ENCODE results near the gene APOBEC3G. TPM values are rescaled to one million over a fixed set of nuclear protein-coding genes. Genes with fewer than 3 reads are reported as not detected.

The APOBEC3G gene
- polyA plus RNA-seq, 1 donor (not counting 4 experiments of a cell fraction or from before 2014, with no cell fraction given), result 7.8 TPM

DNA sequence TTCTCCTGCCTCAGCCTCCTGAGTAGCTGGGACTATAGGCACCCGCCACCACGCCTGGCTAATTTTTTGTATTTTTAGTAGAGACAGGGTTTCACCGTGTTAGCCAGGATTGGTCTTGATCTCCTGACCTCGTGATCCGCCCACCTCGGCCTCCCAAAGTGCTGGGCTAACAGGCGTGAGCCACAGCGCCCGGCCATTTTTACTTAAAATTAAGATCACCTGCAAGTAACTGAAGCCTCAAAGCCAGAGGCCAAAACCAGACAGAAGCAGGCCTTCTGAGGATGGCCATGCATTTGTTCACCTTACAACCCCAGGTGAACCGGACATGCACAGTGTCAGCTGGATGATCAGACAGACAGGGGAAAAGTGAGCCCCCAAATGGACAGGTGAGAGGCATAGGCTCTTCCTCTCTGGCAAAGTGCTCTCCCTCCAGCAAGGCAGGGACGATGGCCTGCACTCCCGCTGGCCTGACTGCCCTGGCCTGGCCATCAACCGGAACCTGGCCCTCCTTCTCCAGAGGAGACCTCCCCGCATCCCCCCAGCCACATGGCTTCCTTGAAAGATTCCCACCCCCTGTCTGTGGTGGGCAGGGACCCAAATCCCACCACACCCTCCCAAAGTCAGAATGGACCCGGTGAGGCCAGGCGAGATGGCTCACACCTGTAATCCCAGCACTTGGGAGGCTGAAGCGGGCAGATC lies 45.8 kb downstream of the APOBEC3G start:
- Histone ChIP-seq H3K9me3 (ENCODE audit: control insufficient read depth, low read depth, low read length) (no peaks in the 10 kb centered on the region), H3K4me1 (ENCODE audit: control insufficient read depth, extremely low read depth, insufficient read depth, low read length) (peaks cover 2% of the 10 kb centered on the region), H3K36me3 (ENCODE audit: control insufficient read depth in 2 of 2, extremely low read depth in 1 of 2, insufficient read depth in 2 of 2, low read length in 2 of 2) (no peaks in the 10 kb centered on the region), H4K20me1 (ENCODE audit: control insufficient read depth, extremely low read depth, insufficient read depth, low read length) (no peaks in the 10 kb centered on the region), H3K27me3 (ENCODE audit: control insufficient read depth, extremely low read depth, insufficient read depth, low read length) (no peaks in the 10 kb centered on the region), H3K4me3 (ENCODE audit: control insufficient read depth in 2 of 3, extremely low read depth in 1 of 3, insufficient read depth in 2 of 3, low read depth in 1 of 3, low read length in 3 of 3) (no peak overlapping the region), H3K9me1 (ENCODE audit: control insufficient read depth, extremely low read depth, insufficient read depth, low read length) (no peaks in the 10 kb centered on the region), H2AFZ (ENCODE audit: control insufficient read depth, low read length) (no peak overlapping the region), H3K27ac (ENCODE audit: control insufficient read depth, insufficient read depth, low read length) (no peak overlapping the region), H3K4me2 (ENCODE audit: control insufficient read depth, extremely low read depth, insufficient read depth, low read depth, low read length) (no peak overlapping the region), H3K79me2 (ENCODE audit: control insufficient read depth, insufficient read depth, low read length) (no peaks in the 10 kb centered on the region), H3K9ac (ENCODE audit: control insufficient read depth, extremely low read depth, insufficient read depth, low read length) (no peak overlapping the region)
- DNase-seq (ENCODE audit: low read depth, low spot score) (no peak), FAIRE-seq (no peak)
- dilution Hi-C loops (cut with MboI; ENCODE audit: extremely low pct_ligation_motif_present, low sequenced_read_pairs), result no loop called here
- TF ChIP-seq CTCF (optimal IDR thresholded peaks at IDR 0.05 in 1 of 3, IDR thresholded peaks at IDR 0.05 in 1 of 3, conservative IDR thresholded peaks at IDR 0.05 in 1 of 3; ENCODE audit: extremely low read depth in 1 of 3, insufficient read depth in 2 of 3, low read length in 3 of 3), result no peak
- TF ChIP-seq EZH2 (IDR thresholded peaks at IDR 0.05; ENCODE audit: low read length), result no peak

- FAIRE-seq (no peak), DNase-seq (ENCODE audit: low read depth, low spot score) (no peak)
- Histone ChIP-seq H3K27me3 (ENCODE audit: control insufficient read depth, extremely low read depth, insufficient read depth, low read length) (no peaks in the 10 kb centered on the region), H3K9me1 (ENCODE audit: control insufficient read depth, extremely low read depth, insufficient read depth, low read length) (no peaks in the 10 kb centered on the region), H3K4me1 (ENCODE audit: control insufficient read depth, extremely low read depth, insufficient read depth, low read length) (no peaks in the 10 kb centered on the region), H3K4me2 (ENCODE audit: control insufficient read depth, extremely low read depth, insufficient read depth, low read depth, low read length) (no peak overlapping the region), H2AFZ (ENCODE audit: control insufficient read depth, low read length) (no peak overlapping the region), H3K27ac (ENCODE audit: control insufficient read depth, insufficient read depth, low read length) (no peak overlapping the region), H3K9me3 (ENCODE audit: control insufficient read depth, low read depth, low read length) (no peaks in the 10 kb centered on the region), H3K79me2 (ENCODE audit: control insufficient read depth, insufficient read depth, low read length) (no peaks in the 10 kb centered on the region), H3K4me3 (ENCODE audit: control insufficient read depth in 2 of 3, extremely low read depth in 1 of 3, insufficient read depth in 2 of 3, low read depth in 1 of 3, low read length in 3 of 3) (no peak overlapping the region), H3K9ac (ENCODE audit: control insufficient read depth, extremely low read depth, insufficient read depth, low read length) (no peak overlapping the region), H3K36me3 (ENCODE audit: control insufficient read depth in 2 of 2, extremely low read depth in 1 of 2, insufficient read depth in 2 of 2, low read length in 2 of 2) (no peaks in the 10 kb centered on the region), H4K20me1 (ENCODE audit: control insufficient read depth, extremely low read depth, insufficient read depth, low read length) (no peaks in the 10 kb centered on the region)
- no peak for TF ChIP-seq EZH2 (IDR thresholded peaks at IDR 0.05; ENCODE audit: low read length)
- TF ChIP-seq CTCF (optimal IDR thresholded peaks at IDR 0.05 in 1 of 3, IDR thresholded peaks at IDR 0.05 in 1 of 3, conservative IDR thresholded peaks at IDR 0.05 in 1 of 3; ENCODE audit: extremely low read depth in 1 of 3, insufficient read depth in 2 of 3, low read length in 3 of 3), result no peak
- dilution Hi-C loops (cut with MboI; ENCODE audit: extremely low pct_ligation_motif_present, low sequenced_read_pairs), result no loop called here
Measured at GRCh38 chr22:39123751-39124581, 46.9 kb downstream of the APOBEC3G start.

Data from keratinocyte (primary cell).